ENCODE data around the gene OR2AJ1. TPM values are rescaled to one million over a fixed set of nuclear protein-coding genes. Genes with fewer than 3 reads are reported as not detected.

Gene OR2AJ1
- total and polyA plus RNA-seq, 12 donors: not detected

GRCh38 chr1:247919952-247920351, 4.7 kb upstream of the OR2AJ1 start, which contains the start of gene OR2T8:
Gene OR2T8 (plus strand): TSS chr1:247920252. CDS start chr1:247921018, 766 bp downstream.
- no peak within 1 kb of the TSS for H3K4me3 ChIP-seq
- no peak for TF ChIP-seq CTCF (IDR thresholded peaks at IDR 0.05)
- no peaks in the 10 kb centered on the region for H3K36me3 ChIP-seq
- H3K27me3 ChIP-seq: no peaks in the 10 kb centered on the region
- intact Hi-C loops (cut with DNase I): no loop called here
- no peaks in the 10 kb centered on the region for H3K4me1 ChIP-seq
- no peak for ATAC-seq
- no peak within 1 kb of the TSS for H3K27ac ChIP-seq
- WGBS, 2 donors: 85 to 89% methylated on average over 2 of the region's 2 CpGs
- no peaks in the 10 kb centered on the region for H3K9me3 ChIP-seq
- DNase-seq: no peak

GRCh38 chr1:247923941-247924340, 748 bp upstream of the OR2AJ1 start:
- no peak for TF ChIP-seq CTCF (IDR thresholded peaks at IDR 0.05)
- intact Hi-C loops (cut with DNase I): no loop called here
- no peak for DNase-seq
- Histone ChIP-seq H3K27me3 (no peaks in the 10 kb centered on the region), H3K27ac (no peak overlapping the region), H3K4me3 (no peak overlapping the region), H3K9me3 (no peaks in the 10 kb centered on the region), H3K36me3 (no peaks in the 10 kb centered on the region), H3K4me1 (no peaks in the 10 kb centered on the region)
- 58 to 64% methylated on average over 3 of the region's 3 CpGs for WGBS, 2 donors
- no peak for ATAC-seq

- Histone ChIP-seq H3K27me3 (peaks cover 0 to 14% (median 0%) of the 10 kb centered on the region in 7 donors), H3K9me3 (peaks cover 0 to 11% (median 0%) of the 10 kb centered on the region in 11 donors), H3K36me3 (no peaks in the 10 kb centered on the region), H3K4me1 (no peaks in the 10 kb centered on the region), H3K27ac (no peak overlapping the region), H3K4me3 (no peak overlapping the region)
- TF ChIP-seq CTCF (IDR thresholded peaks at IDR 0.05): no peak
- ATAC-seq (no peak), DNase-seq (no peak)
- 92 to 93% methylated on average over 8 of the region's 8 CpGs for WGBS, 2 donors
- intact Hi-C loops (cut with DNase I): no loop called here
These were observed 9.3 kb downstream of the OR2AJ1 start for GRCh38 chr1:247933989-247934388.

- H3K27ac ChIP-seq: no peak overlapping the region
- peaks cover 0 to 11% (median 0%) of the 10 kb centered on the region in 11 donors for H3K9me3 ChIP-seq
- no peaks in the 10 kb centered on the region for H3K4me1 ChIP-seq
- H3K4me3 ChIP-seq: no peak overlapping the region
- TF ChIP-seq CTCF (IDR thresholded peaks at IDR 0.05): no peak
- ATAC-seq: no peak
- WGBS, 2 donors: 90% methylated on average over 9 of the region's 9 CpGs
- intact Hi-C loops (cut with DNase I): no loop called here
- H3K36me3 ChIP-seq: no peaks in the 10 kb centered on the region
- H3K27me3 ChIP-seq: peaks cover 0 to 15% (median 0%) of the 10 kb centered on the region in 7 donors
- DNase-seq: no peak
These were observed 11.1 kb downstream of the OR2AJ1 start for GRCh38 chr1:247935781-247936180.
